Upper lobe of right lung (tissue), 1 donor: ENCODE data around the gene KCNJ2. TPM values are rescaled to one million over a fixed set of nuclear protein-coding genes. Genes with fewer than 3 reads are reported as not detected.

Source experiments
- ATAC-seq: fragments of 200-7000 bp; cut with Tn5 transposase; one replicate; pipeline ENCODE4 v1.9.1; 2020; ENCODE audit warnings: mild to moderate bottlenecking, moderate library complexity
- DNase-seq: peaks from one replicate; pipeline ENCODE4 v3.0.0-alpha.2; 2020
- H3K27ac ChIP-seq: fragments of 200-600 bp; one replicate; pipeline ENCODE4 v1.8.0; 2022
- H3K27me3 ChIP-seq: fragments of 200-600 bp; one replicate; pipeline ENCODE4 v1.8.0; 2022; ENCODE audit warnings: mild to moderate bottlenecking
- H3K36me3 ChIP-seq: fragments of 200-600 bp; one replicate; pipeline ENCODE4 v1.8.0; 2022
- H3K4me1 ChIP-seq: fragments of 200-600 bp; one replicate; pipeline ENCODE4 v1.8.0; 2022
- H3K4me3 ChIP-seq: fragments of 200-600 bp; one replicate; pipeline ENCODE4 v1.8.0; 2022; ENCODE audit warnings: mild to moderate bottlenecking
- H3K9me3 ChIP-seq: fragments of 200-600 bp; one replicate; pipeline ENCODE4 v1.8.0; 2022
- CTCF ChIP-seq: fragments of 200-600 bp; IDR thresholded peaks from one replicate; pipeline ENCODE4 v1.8.0; 2022; ENCODE audit warnings: antibody characterized with exemption
- intact Hi-C: fragments of 100-400 bp; cut with DNase I; formaldehyde crosslinking; loops from one replicate; pipeline ENCODE4 v1.11.0; 2022
- total RNA-seq: library from RNA; stranded (reverse); fragmentation: NEBNext Ultra II Directional; extraction: Animal tissue kit (Norgen Biotek cat#: 25700); gene quantifications from one replicate; pipeline ENCODE4 v1.2.1, GENCODE V29; 2021
- donor health status: DM: no; HTN: yes; CAD: no; lungs with severe emphysema.

KCNJ2 gene
- total RNA-seq, 1 donor from 2014 or later, result 18.1 TPM

GRCh38 chr17:70208080-70208794 is 38.9 kb downstream of the KCNJ2 start:
- no peak for ATAC-seq
- Histone ChIP-seq H3K27ac (no peak overlapping the region), H3K4me3 (no peak overlapping the region), H3K27me3 (no peaks in the 10 kb centered on the region), H3K36me3 (no peaks in the 10 kb centered on the region), H3K9me3 (no peaks in the 10 kb centered on the region), H3K4me1 (no peaks in the 10 kb centered on the region)
- no peak for DNase-seq
- TF ChIP-seq CTCF, result no peak
- intact Hi-C loops, result no loop called here

DNA sequence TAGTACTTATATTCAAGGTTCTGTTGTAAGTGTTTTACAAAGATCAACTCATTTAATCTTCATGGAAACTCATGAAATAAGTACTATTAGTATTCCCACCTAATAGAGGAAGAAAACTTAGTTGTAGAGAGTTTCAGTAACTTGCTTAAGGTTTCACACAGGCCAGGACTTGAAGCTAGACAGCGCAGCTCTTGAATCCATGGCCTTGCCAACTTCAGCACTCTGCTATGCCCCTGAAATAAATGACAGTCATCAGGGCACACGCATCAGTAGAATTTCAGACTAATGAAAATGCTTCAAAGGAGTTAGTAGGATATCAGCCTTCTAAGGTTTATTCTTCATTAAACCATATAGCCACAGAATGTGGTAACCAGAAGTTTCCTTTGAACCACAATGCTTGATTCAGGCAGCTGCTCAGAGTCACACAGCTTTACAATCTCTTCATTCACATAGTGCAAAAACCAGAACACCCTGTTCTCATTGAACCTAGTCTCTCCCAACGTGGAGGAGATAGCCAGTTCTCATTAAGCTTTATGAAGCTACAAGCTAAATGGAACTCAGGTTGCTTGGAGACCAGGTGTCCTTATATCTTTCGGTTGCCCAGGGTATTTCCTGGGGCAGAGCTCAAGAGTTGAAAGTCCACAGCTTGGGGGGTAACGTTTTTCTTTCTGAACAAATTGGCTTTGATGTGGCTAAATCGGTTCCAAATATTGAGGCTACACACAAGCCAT is 39.7 kb downstream of the KCNJ2 start:
- DNase-seq, result no peak
- intact Hi-C loops, result no loop called here
- Histone ChIP-seq H3K4me1 (no peaks in the 10 kb centered on the region), H3K27me3 (no peaks in the 10 kb centered on the region), H3K27ac (no peak overlapping the region), H3K36me3 (no peaks in the 10 kb centered on the region), H3K9me3 (no peaks in the 10 kb centered on the region), H3K4me3 (no peak overlapping the region)
- no peak for ATAC-seq
- no peak for TF ChIP-seq CTCF

GRCh38 chr17:70215656-70216055 is 46.3 kb downstream of the KCNJ2 start:
- ATAC-seq (no peak), DNase-seq (no peak)
- intact Hi-C loops, result no loop called here
- TF ChIP-seq CTCF, result no peak
- Histone ChIP-seq H3K9me3 (no peaks in the 10 kb centered on the region), H3K4me1 (no peaks in the 10 kb centered on the region), H3K27ac (no peak overlapping the region), H3K36me3 (no peaks in the 10 kb centered on the region), H3K4me3 (no peak overlapping the region), H3K27me3 (no peaks in the 10 kb centered on the region)

DNA sequence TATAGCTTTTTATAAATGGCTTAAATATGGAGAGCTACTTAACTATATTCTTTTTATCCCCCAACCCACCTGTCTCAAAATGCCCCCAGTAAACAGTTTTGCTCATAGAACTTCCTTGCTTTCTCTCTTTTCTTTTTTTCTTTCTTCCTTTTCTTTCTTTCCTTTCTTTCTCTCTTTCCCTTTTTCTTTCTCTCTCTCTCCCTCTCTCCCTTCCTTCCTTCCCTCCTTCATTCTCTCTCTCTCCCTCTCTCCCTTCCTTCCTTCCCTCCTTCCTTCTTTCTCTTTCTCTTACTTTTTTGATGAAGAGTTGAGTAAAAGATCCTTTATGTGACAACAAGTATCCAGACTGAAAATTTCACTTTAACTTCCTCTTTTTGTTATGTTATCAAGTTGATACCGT is 48.2 kb downstream of the KCNJ2 start:
- no peak for TF ChIP-seq CTCF
- no peak for ATAC-seq
- no peak for DNase-seq
- no peaks in the 10 kb centered on the region for H3K9me3 ChIP-seq
- intact Hi-C loops, result no loop called here
- no peaks in the 10 kb centered on the region for H3K27me3 ChIP-seq
- H3K27ac ChIP-seq, result no peak overlapping the region
- H3K36me3 ChIP-seq, result no peaks in the 10 kb centered on the region
- H3K4me1 ChIP-seq, result no peaks in the 10 kb centered on the region
- no peak overlapping the region for H3K4me3 ChIP-seq

GRCh38 chr17:70225276-70225675 is 55.9 kb downstream of the KCNJ2 start:
- Histone ChIP-seq H3K27ac (no peak overlapping the region), H3K9me3 (no peaks in the 10 kb centered on the region), H3K4me1 (no peaks in the 10 kb centered on the region), H3K4me3 (no peak overlapping the region), H3K36me3 (no peaks in the 10 kb centered on the region), H3K27me3 (no peaks in the 10 kb centered on the region)
- no peak for TF ChIP-seq CTCF
- intact Hi-C loops, result no loop called here
- no peak for DNase-seq
- no peak for ATAC-seq

Other genes with a start within 250 kb of the KCNJ2 start
- gene KCNJ16, start 94.3 kb upstream of the KCNJ2 start, total RNA-seq, result 0.35 TPM